Colonic mucosa (tissue), 4 donors: ENCODE measurements around the gene TPH1. TPM values are rescaled to one million over a fixed set of nuclear protein-coding genes. Genes with fewer than 3 reads are reported as not detected.

ENCODE experiments used
- DNase-seq: peaks from one replicate; pipeline ENCODE4 v3.0.0-alpha.2; 2020
- H3K27ac ChIP-seq: fragments of 200-600 bp; one replicate; pipeline ENCODE4 v1.8.0; 2021
- H3K27me3 ChIP-seq: fragments of 200-600 bp; one replicate; pipeline ENCODE4 v1.8.0; 2021
- H3K36me3 ChIP-seq: fragments of 200-600 bp; one replicate; pipeline ENCODE4 v1.8.0; 2021
- H3K4me1 ChIP-seq: fragments of 200-600 bp; one replicate; pipeline ENCODE4 v1.8.0; 2021; ENCODE audit warnings: mild to moderate bottlenecking
- H3K4me3 ChIP-seq: fragments of 200-600 bp; one replicate; pipeline ENCODE4 v1.8.0; 2021
- H3K9ac ChIP-seq, 2 donors: one replicate each; pipeline ENCODE4 v1.7.0; 2013; ENCODE audit warnings: control low read depth in 2 of 2, low read depth in 2 of 2, low read length in 2 of 2
- H3K9me3 ChIP-seq: fragments of 200-600 bp; one replicate; pipeline ENCODE4 v1.8.0; 2021
- CTCF ChIP-seq: fragments of 200-600 bp; IDR thresholded peaks from one replicate; pipeline ENCODE4 v1.8.0; 2022; ENCODE audit warnings: antibody characterized with exemption, mild to moderate bottlenecking
- intact Hi-C: fragments of 100-400 bp; cut with DNase I; formaldehyde crosslinking; loops from one replicate; pipeline ENCODE4 v1.14.1; 2022
- total RNA-seq, 2 donors: library from RNA; stranded (reverse); fragmentation: NEBNext Ultra II Directional in 1 of 2; extraction: Animal tissue kit (Norgen Biotek cat#: 25700) in 1 of 2; gene quantifications; one replicate each; pipeline ENCODE4 v1.2.1, GENCODE V29; 2021
- donor health status: healthy.
- donor health status: DM: no; HTN: no; CAD: no.
- donor health status: DM: no; HTN: no; CAD: no.

Gene TPH1
- total RNA-seq, 2 donors from 2014 or later, result 6.7 to 12.4 TPM

GRCh38 chr11:18063125-18063524, 17.1 kb upstream of the TPH1 start:
- DNase-seq, result no peak
- intact Hi-C loops, result no loop called here
- H3K27ac ChIP-seq, result no peak overlapping the region
- no peaks in the 10 kb centered on the region for H3K4me1 ChIP-seq
- H3K36me3 ChIP-seq, result no peaks in the 10 kb centered on the region
- no peaks in the 10 kb centered on the region for H3K9me3 ChIP-seq
- no peaks in the 10 kb centered on the region for H3K27me3 ChIP-seq
- TF ChIP-seq CTCF, result no peak
- H3K9ac ChIP-seq, result no peak overlapping the region
- H3K4me3 ChIP-seq, result no peak overlapping the region

GRCh38 chr11:18061351-18061750, 15.3 kb upstream of the TPH1 start:
- no peak overlapping the region for H3K9ac ChIP-seq
- no peak overlapping the region for H3K27ac ChIP-seq
- H3K27me3 ChIP-seq, result no peaks in the 10 kb centered on the region
- H3K36me3 ChIP-seq, result no peaks in the 10 kb centered on the region
- no peak for TF ChIP-seq CTCF
- intact Hi-C loops, result no loop called here
- no peaks in the 10 kb centered on the region for H3K4me1 ChIP-seq
- no peaks in the 10 kb centered on the region for H3K9me3 ChIP-seq
- no peak for DNase-seq
- H3K4me3 ChIP-seq, result no peak overlapping the region

GRCh38 chr11:18056561-18057181, 10.6 kb upstream of the TPH1 start:
- H3K9ac ChIP-seq, result no peak overlapping the region
- H3K4me3 ChIP-seq, result no peak overlapping the region
- intact Hi-C loops, result no loop called here
- H3K4me1 ChIP-seq, result no peaks in the 10 kb centered on the region
- H3K9me3 ChIP-seq, result no peaks in the 10 kb centered on the region
- H3K27me3 ChIP-seq, result no peaks in the 10 kb centered on the region
- no peak for DNase-seq
- no peaks in the 10 kb centered on the region for H3K36me3 ChIP-seq
- H3K27ac ChIP-seq, result no peak overlapping the region
- TF ChIP-seq CTCF, result no peak

GRCh38 chr11:18054511-18055103, 8.5 kb upstream of the TPH1 start:
- Histone ChIP-seq H3K4me1 (no peaks in the 10 kb centered on the region), H3K4me3 (no peak overlapping the region), H3K36me3 (no peaks in the 10 kb centered on the region), H3K27ac (no peak overlapping the region), H3K9ac (no peak overlapping the region), H3K27me3 (no peaks in the 10 kb centered on the region), H3K9me3 (no peaks in the 10 kb centered on the region)
- no peak for DNase-seq
- TF ChIP-seq CTCF, result no peak
- intact Hi-C loops, result no loop called here

GRCh38 chr11:18050848-18051247, 4.8 kb upstream of the TPH1 start:
- no peak for TF ChIP-seq CTCF
- Histone ChIP-seq H3K27ac (no peak overlapping the region), H3K9me3 (no peaks in the 10 kb centered on the region), H3K36me3 (no peaks in the 10 kb centered on the region), H3K4me1 (peaks cover 2% of the 10 kb centered on the region), H3K27me3 (peaks cover 5% of the 10 kb centered on the region), H3K9ac (no peak overlapping the region), H3K4me3 (no peak overlapping the region)
- DNase-seq, result no peak
- intact Hi-C loops, result no loop called here
